Suppressor macrophage treated with lipopolysaccharide for 1 hour (primary cell): ENCODE results near the gene PAWR.
"Not testable (repeated sequence)": the region's sequence is repeated elsewhere in the genome, so short reads cannot be mapped to it uniquely, and the experiment has no call there.

Source experiments
- DNase-seq, 3 donors: peaks; one replicate each; pipeline ENCODE4 v3.0.0-alpha.2; 2020 to 2022

Gene PAWR

DNA sequence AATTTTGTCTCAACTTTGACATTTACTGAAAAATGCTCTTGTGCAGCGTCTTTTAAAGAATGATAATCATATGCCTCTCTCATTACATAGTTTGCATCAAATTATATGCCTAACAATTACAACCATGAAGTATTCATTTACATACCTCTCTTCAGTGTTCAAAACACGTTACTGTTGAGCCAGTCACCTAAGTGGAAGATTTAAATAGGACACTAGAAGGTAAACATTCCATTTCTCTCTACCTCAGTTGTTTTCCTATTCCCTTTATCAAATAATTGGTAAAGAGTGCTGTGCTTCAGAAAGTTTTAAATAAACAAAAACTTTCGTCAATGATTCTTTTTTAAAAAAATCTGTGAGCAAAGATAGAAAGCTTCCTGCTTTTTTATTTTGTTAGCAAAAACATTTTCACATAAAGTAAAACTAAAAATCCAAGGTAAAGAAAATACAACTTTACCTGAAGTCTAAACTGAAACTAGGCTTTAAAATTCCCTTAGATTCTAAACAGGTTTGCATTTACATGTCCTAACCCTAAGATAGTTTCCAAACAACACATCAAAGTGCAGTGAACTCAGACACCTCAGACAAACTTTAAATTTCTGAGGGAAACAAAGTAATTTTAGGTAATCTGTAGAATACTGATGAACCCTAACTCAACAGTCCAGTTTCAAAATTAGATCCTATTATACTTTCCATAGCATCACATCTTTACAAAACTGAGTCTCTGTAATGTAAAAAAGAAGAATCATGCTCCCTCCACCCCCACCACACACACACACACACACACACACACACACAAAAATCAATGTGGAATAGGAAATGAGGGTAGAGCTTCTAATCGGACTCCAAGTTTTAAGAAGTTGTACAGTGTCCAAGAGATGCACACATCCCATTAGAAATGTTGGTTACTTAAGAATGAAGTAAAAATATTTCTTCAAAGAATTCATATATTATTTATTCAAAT, 46.2 kb downstream of the PAWR start:
- no peak for DNase-seq

DNA sequence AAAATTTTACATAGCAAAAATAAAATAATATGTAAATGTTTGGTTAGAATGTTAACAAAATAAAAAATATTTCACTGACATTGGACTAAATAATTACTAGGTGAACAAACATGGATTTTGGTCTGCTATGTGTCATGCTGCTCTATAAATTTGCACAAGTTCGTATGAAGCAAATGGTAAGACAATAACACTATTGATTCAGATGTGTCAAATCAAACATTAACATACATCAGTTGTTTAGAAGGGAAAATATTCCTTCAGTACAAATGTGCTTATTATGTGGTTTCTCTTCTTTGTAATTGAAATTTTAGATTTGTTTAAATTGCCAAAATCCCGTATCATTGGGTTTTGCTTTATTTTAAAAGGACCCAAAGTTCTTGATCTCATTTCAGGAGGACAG, 46.9 kb downstream of the PAWR start:
- DNase-seq, result no peak

GRCh38 chr12:79638490-79638889, 52.3 kb downstream of the PAWR start:
- DNase-seq, result no peak

- no peak for DNase-seq
These were observed 53.7 kb downstream of the PAWR start for GRCh38 chr12:79637093-79637492.

DNA sequence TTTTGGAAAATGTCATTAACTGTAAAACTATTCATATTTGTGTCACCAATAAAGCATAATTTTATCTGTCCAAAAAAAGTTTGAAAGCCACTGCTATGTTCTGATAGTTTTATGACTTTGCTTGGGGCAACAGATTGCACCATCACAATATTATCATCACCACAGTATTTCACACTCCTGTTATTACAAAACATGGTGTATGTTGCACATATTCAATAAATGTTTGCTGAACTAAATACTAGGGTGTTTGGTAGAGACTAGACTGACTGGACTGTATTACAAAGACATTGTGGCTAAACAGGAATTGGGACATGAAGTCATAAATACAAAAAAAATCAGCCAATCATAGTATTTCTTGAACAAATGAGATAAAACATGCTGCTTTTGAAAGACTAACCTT, 55.1 kb downstream of the PAWR start:
- no peak for DNase-seq

GRCh38 chr12:79634957-79635471, 55.8 kb downstream of the PAWR start:
- no peak for DNase-seq

GRCh38 chr12:79629561-79629960, 61.2 kb downstream of the PAWR start:
- no peak for DNase-seq

DNA sequence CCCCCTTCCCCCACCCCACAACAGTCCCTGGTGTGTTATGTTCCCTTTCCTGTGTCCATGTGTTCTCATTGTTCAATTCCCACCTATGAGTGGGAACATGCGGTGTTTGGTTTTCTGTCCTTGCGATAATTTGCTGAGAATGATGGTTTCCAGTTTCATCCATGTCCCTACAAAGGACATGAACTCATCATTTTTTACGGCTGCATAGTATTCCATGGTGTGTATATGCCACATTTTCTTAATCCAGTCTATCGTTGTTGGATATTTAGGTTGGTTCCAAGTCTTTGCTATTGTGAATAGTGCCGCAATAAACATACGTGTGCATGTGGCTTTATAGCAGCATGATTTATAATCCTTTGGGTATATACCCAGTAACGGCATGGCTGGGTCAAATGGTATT, 64.0 kb downstream of the PAWR start:
- DNase-seq, result not testable (repeated sequence)

GRCh38 chr12:79624378-79624777, 66.4 kb downstream of the PAWR start:
- no peak for DNase-seq

GRCh38 chr12:79619872-79620562, 70.7 kb downstream of the PAWR start:
- no peak for DNase-seq

DNA sequence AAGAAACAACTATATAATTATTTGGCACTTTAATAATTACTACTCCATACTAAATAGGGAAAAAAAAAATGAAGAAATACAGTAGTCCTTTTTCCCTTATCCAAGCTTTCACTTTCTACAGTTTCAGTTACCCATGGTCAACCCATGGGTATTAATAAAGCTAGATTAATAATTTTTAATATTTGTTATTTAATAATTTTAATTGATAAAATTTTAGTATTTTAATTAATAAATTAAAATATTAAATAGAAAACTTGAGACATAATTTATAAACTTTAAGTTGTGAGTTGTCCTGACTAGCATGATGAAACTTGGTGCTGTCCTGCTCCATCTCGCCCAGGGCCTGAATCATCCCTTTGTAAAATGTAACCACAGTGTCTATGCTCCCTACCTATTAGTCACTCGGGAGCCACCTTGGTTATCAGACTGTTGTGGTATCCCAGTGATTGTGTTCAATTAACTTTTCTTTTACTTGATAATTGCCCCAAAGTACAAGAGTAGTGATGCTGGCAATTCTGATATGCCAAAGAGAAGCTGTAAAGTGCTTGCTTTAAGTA, 71.8 kb downstream of the PAWR start:
- no peak for DNase-seq

GRCh38 chr12:79617696-79618095, 73.1 kb downstream of the PAWR start:
- no peak for DNase-seq

GRCh38 chr12:79615596-79616560, 74.9 kb downstream of the PAWR start:
- DNase-seq, result no peak

GRCh38 chr12:79614730-79615129, 76.0 kb downstream of the PAWR start:
- no peak for DNase-seq

GRCh38 chr12:79601908-79602307, 88.9 kb downstream of the PAWR start:
- no peak for DNase-seq

GRCh38 chr12:79597910-79598309, 92.9 kb downstream of the PAWR start:
- DNase-seq, result peak in 1 of 3 donors; percentile 4

DNA sequence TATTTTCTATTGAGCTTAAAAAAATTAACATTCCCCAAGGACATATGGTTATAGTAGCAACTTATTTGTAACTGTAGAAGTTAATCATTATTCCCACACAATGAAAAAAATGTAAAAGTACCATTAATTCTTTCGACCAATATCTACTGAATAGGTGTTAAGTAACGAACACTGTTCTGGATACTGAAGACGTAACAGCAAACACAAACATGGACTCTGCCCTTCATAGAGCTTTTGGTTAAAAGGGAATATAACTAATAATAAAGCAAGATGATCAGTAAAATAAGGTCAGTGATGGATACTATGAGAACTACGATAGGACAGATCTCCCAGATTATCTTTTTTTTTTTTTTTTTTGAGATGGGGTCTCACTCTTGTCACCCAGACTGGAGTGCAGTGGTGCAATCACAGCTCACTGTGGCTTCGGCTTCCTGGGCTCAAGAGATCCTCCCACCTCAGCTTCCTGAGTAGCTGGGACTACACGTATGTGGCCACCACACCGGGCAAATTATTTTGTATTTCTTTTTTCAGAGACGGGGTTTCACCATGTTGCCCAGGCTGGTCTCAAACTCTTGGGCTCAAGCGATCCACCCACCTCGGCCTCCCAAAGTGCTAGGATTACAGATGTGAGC, 93.9 kb downstream of the PAWR start:
- DNase-seq, result no peak

- no peak for DNase-seq
These were observed 95.5 kb downstream of the PAWR start for GRCh38 chr12:79595273-79595672.

DNA sequence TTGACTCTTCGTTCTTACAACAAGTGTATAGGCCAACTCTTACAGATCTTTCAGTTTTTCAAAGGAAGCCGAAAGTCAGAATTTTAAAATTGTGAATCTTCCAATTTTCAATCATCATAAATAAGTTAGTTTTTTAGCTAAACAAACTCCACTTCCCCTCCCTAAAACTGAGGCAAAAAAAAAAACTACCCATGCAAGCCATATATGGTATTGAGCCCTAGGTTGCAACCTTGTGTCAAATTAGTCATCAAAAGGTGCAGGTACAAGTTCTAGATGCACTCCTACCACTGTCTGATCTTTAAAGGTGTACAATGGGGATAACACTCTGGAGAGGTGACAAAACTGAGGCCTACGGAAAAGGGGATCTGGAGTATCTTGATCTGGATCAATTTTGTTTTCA, 97.9 kb downstream of the PAWR start:
- DNase-seq, result no peak

DNA sequence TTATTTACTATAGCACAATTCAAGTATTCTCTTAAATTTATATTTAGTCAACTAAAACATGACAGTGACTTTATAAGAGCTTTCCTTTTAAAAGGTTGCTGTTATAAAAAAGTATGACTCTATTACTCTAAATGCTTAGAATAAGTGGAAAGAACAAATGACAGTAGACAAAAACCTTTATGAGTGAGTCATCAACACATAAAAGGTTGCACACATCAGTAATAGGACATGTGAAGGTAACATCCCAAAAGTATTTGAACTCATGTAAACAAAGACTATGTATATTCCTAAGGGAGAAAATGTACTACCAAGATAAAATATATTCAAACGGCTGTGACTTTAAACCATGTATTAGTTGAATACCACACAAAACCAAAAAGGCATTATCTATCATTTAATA, 98.8 kb downstream of the PAWR start:
- no peak for DNase-seq

DNA sequence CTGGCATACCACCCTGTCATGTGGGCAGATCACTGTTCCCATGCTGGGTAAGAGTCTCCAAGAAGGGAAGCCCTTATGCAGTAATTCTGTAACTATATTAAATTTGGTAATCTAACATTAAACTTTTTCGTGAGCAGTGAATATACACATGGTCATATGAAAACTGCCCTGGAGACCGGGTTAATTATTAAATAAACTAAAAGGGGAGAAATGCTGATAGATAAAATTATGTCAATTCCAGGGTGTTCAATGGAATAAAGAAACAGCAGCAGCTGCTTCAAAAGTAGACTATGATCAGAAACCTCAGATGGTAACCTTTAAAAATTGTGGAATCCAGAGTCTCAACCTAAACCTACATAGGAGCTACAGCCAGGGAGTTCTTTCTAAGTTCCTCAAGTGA, 100.0 kb downstream of the PAWR start:
- DNase-seq, result no peak

DNA sequence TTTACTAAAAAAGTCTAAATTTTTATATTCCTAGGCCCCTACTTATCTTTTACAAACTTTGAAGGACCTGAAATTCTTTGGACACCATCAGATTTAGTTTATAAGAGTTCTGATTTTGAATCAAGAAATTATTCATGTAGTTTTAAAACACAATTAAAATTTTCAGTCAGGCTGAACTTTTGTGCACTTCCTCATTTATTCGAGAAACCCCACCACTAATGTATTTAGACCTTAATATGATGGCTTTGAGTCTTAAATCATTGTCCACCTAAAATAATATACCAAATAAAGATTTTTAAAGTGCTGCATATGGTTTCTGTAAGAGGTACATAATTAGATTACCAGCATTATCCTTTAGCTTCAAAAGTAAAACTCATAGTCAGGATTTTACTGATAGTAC, 103.4 kb downstream of the PAWR start:
- DNase-seq, result no peak
